Fibroblast of lung (primary cell): ENCODE results near the gene VN1R2. TPM values are rescaled to one million over a fixed set of nuclear protein-coding genes. Genes with fewer than 3 reads are reported as not detected.
A peak's percentile ranks its signal among the peaks of the same experiment; 100 is the strongest.
"Not testable (repeated sequence)": the region's sequence is repeated elsewhere in the genome, so short reads cannot be mapped to it uniquely, and the experiment has no call there.

Experiments
- DNase-seq, 2 donors: peaks; one replicate each; pipeline versions ENCODE4 v3.0.0 to v3.0.0-alpha.2; 2010; ENCODE audit warnings: low read depth in 2 of 2
- H2AFZ ChIP-seq: 2 replicates; pipeline ENCODE4 v1.5.1; 2012; ENCODE audit warnings: low read length, control low read depth, inconsistent platforms
- H3K27ac ChIP-seq: 2 replicates; pipeline ENCODE4 v1.5.1; 2011; ENCODE audit warnings: low read length, control low read depth; ENCODE audit not compliant: insufficient read depth
- H3K27me3 ChIP-seq: 2 replicates; pipeline ENCODE4 v1.5.1; 2011; ENCODE audit warnings: mild to moderate bottlenecking, low read length; ENCODE audit not compliant: control insufficient read depth, insufficient read depth
- H3K36me3 ChIP-seq: 2 replicates; pipeline ENCODE4 v1.5.1; 2011; ENCODE audit warnings: low read length; ENCODE audit not compliant: control insufficient read depth, insufficient read depth
- H3K4me1 ChIP-seq: 2 replicates; pipeline ENCODE4 v1.5.1; 2011; ENCODE audit warnings: low read length; ENCODE audit not compliant: control insufficient read depth, insufficient read depth; ENCODE audit errors: extremely low read depth
- H3K4me2 ChIP-seq: 2 replicates; pipeline ENCODE4 v1.5.1; 2011; ENCODE audit warnings: low read length, control low read depth; ENCODE audit not compliant: insufficient read depth; ENCODE audit errors: extremely low read depth
- H3K4me3 ChIP-seq, 4 experiments: fragments of 200-600 bp in 1 of 4; sonication (generic) in 1 of 4; replicated peaks in 1 of 4; 2 replicates each; pipeline ENCODE4 v1.5.1; 2011 to 2016; ENCODE audit warnings: low read length in 4 of 4, low read depth in 3 of 4, mild to moderate bottlenecking in 3 of 4, control low read depth in 2 of 4, inconsistent platforms in 1 of 4, mixed read lengths in 1 of 4; ENCODE audit not compliant: insufficient read depth in 1 of 4; ENCODE audit errors: control extremely low read depth in 1 of 4
- H3K79me2 ChIP-seq: 2 replicates; pipeline ENCODE4 v1.5.1; 2012; ENCODE audit warnings: mild to moderate bottlenecking, low read length, inconsistent platforms; ENCODE audit not compliant: control insufficient read depth, insufficient read depth
- H3K9ac ChIP-seq: 2 replicates; pipeline ENCODE4 v1.5.1; 2011; ENCODE audit warnings: mild to moderate bottlenecking, low read length, control low read depth; ENCODE audit not compliant: insufficient read depth
- H3K9me3 ChIP-seq: 2 replicates; pipeline ENCODE4 v1.5.1; 2012; ENCODE audit warnings: low read depth, low read length; ENCODE audit not compliant: control insufficient read depth, insufficient read depth
- H4K20me1 ChIP-seq: 2 replicates; pipeline ENCODE4 v1.5.1; 2011; ENCODE audit warnings: low read length; ENCODE audit not compliant: control insufficient read depth, insufficient read depth; ENCODE audit errors: extremely low read depth
- EZH2 ChIP-seq: IDR thresholded peaks from 2 replicates; pipeline ENCODE4 v1.5.1; 2012; ENCODE audit warnings: low read length, control low read depth, mild to moderate bottlenecking; ENCODE audit errors: missing control alignments
- polyA plus RNA-seq, 2 donors: library from polyadenylated mRNA; depleted of rRNA in 1 of 2; stranded (reverse) in 1 of 2; unstranded in 1 of 2; fragments of >200 nt; gene quantifications; 2 replicates each; pipeline ENCODE4 v1.2.1, GENCODE V29; 2011 to 2012; ENCODE audit warnings: missing spikeins in 1 of 2
- total RNA-seq: library from RNA; depleted of rRNA; stranded (reverse); fragments of >200 nt; gene quantifications from 2 replicates; pipeline ENCODE4 v1.2.1, GENCODE V29; 2014
- TF ChIP-seq, protein P1 (sequence below), 2 donors: IDR thresholded peaks in 1 of 2; conservative IDR thresholded peaks in 1 of 2; 1 replicate in 1 of 2; 2 replicates in 1 of 2; pipeline ENCODE4 v1.5.1; 2011 to 2012; ENCODE audit warnings: low read length in 2 of 2, control low read depth in 1 of 2, inconsistent platforms in 1 of 2, low read depth in 1 of 2, mild to moderate bottlenecking in 1 of 2

The VN1R2 gene
- total and polyA plus RNA-seq, 2 donors (not counting 1 experiment from before 2014, with no cell fraction given), result 0.17 TPM; not detected in 1

DNA sequence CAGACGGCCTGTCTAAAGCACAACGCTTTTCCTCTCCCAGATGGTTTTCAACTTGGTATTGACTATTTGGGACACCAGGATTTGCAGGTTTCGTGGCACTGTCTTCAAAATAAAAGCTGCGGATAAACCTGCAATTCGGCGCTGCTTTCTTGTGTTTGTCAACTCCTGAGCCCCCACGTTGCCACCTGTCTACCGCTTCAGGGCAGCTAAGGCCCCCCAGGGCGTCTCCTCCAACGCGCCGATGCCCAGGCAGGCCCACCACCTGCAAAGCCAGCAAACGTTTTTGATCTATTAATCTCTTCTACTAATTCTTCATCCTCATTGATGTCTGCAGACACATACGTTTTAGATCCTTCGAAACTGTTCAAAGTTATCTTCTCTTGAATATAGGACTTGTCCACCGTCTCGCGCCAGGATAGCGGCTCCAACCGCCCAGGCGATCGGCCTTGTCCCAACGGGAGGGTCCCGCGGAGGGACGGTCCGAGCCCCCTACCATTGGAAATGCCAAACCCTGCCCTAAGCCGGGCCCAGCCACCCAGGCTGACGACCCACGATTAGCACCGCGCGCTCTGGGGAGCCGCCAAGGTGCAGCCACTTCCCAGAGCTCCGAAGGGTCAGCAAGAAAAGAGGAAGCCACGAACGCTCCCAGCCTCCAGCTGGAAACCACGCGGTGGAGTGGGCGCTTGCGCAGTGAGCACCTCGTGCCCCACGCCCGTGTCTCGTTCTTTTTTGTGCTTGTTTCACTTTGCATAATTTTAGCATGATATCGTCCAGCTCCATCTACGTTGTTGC is 32.9 kb downstream of the VN1R2 start:
- DNase-seq, result no peak
- H3K27me3 ChIP-seq, result no peaks in the 10 kb centered on the region
- no peaks in the 10 kb centered on the region for H3K36me3 ChIP-seq
- no peak overlapping the region for H2AFZ ChIP-seq
- TF ChIP-seq, protein P1, sequence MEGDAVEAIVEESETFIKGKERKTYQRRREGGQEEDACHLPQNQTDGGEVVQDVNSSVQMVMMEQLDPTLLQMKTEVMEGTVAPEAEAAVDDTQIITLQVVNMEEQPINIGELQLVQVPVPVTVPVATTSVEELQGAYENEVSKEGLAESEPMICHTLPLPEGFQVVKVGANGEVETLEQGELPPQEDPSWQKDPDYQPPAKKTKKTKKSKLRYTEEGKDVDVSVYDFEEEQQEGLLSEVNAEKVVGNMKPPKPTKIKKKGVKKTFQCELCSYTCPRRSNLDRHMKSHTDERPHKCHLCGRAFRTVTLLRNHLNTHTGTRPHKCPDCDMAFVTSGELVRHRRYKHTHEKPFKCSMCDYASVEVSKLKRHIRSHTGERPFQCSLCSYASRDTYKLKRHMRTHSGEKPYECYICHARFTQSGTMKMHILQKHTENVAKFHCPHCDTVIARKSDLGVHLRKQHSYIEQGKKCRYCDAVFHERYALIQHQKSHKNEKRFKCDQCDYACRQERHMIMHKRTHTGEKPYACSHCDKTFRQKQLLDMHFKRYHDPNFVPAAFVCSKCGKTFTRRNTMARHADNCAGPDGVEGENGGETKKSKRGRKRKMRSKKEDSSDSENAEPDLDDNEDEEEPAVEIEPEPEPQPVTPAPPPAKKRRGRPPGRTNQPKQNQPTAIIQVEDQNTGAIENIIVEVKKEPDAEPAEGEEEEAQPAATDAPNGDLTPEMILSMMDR (conservative IDR thresholded peaks at IDR 0.05 in 1 of 2, IDR thresholded peaks at IDR 0.05 in 1 of 2; ENCODE audit: low read depth in 1 of 2, low read length in 2 of 2), result no peak
- TF ChIP-seq EZH2, result no peak
- H3K4me3 ChIP-seq, result no peak overlapping the region
- no peaks in the 10 kb centered on the region for H4K20me1 ChIP-seq
- no peaks in the 10 kb centered on the region for H3K4me1 ChIP-seq
- H3K9ac ChIP-seq, result no peak overlapping the region
- H3K4me2 ChIP-seq, result no peak overlapping the region
- no peaks in the 10 kb centered on the region for H3K79me2 ChIP-seq
- no peaks in the 10 kb centered on the region for H3K9me3 ChIP-seq
- no peak overlapping the region for H3K27ac ChIP-seq

GRCh38 chr19:53294786-53295441 is 36.8 kb downstream of the VN1R2 start:
- Histone ChIP-seq H3K27me3 (no peaks in the 10 kb centered on the region), H3K9ac (no peak overlapping the region), H3K79me2 (no peaks in the 10 kb centered on the region), H3K36me3 (no peaks in the 10 kb centered on the region), H2AFZ (no peak overlapping the region), H3K9me3 (no peaks in the 10 kb centered on the region), H3K4me1 (no peaks in the 10 kb centered on the region), H4K20me1 (no peaks in the 10 kb centered on the region), H3K4me3 (no peak overlapping the region), H3K27ac (no peak overlapping the region), H3K4me2 (no peak overlapping the region)
- TF ChIP-seq, protein P1 (conservative IDR thresholded peaks at IDR 0.05 in 1 of 2, IDR thresholded peaks at IDR 0.05 in 1 of 2; ENCODE audit: low read depth in 1 of 2, low read length in 2 of 2), result no peak
- TF ChIP-seq EZH2, result no peak
- DNase-seq, result peak; percentile 6 to 7

DNA sequence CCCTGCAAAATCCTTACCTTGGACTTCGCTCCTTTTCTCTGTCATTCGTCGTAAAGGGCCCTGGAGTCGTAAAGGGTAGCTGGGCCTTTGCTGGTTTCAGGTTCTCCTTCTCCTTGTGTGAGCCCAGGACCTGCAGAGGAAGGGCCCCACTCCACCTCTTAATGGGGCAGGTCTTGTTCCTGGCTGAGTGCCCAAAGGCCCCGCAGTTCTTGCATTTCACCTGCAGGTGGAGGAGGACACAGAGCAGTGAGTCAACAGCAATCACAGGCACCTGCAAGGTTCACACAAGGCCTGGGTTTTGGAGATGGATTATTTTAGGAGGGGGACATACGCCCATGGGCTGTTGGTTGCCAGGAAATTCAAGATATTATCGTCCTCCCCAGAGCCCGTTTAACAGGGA is 43.2 kb downstream of the VN1R2 start:
- H3K9ac ChIP-seq, H3K4me2 ChIP-seq, H4K20me1 ChIP-seq, DNase-seq, H3K79me2 ChIP-seq, H3K4me3 ChIP-seq, H3K36me3 ChIP-seq, H3K4me1 ChIP-seq, H3K27me3 ChIP-seq, H2AFZ ChIP-seq, H3K9me3 ChIP-seq, H3K27ac ChIP-seq: not testable (repeated sequence)
